ENCODE data around the gene TMEM271.
"Not testable (repeated sequence)": the region's sequence is repeated elsewhere in the genome, so short reads cannot be mapped to it uniquely, and the experiment has no call there.

Gene TMEM271

GRCh38 chr4:567457-568350 is 8.4 kb downstream of the TMEM271 start:
- Mint-ChIP-seq H3K4me1 (no peaks in the 10 kb centered on the region), H3K27ac (no peak overlapping the region), H3K9me3 (peaks cover 23% of the 10 kb centered on the region), H3K36me3 (peaks cover 5% of the 10 kb centered on the region), H3K4me3 (no peak overlapping the region), H3K27me3 (peaks cover 31% of the 10 kb centered on the region)
- ATAC-seq (ENCODE audit: low read depth) (no peak), DNase-seq (ENCODE audit: low spot score in 2 of 2) (no peak)

GRCh38 chr4:566508-567295 is 9.4 kb downstream of the TMEM271 start:
- no peaks in the 10 kb centered on the region for H3K4me1 Mint-ChIP-seq
- peaks cover under 1% of the 10 kb centered on the region for H3K36me3 Mint-ChIP-seq
- peaks cover 24% of the 10 kb centered on the region for H3K27me3 Mint-ChIP-seq
- H3K9me3 Mint-ChIP-seq: peaks cover 18% of the 10 kb centered on the region
- H3K27ac Mint-ChIP-seq: no peak overlapping the region
- ATAC-seq (ENCODE audit: low read depth) (no peak), DNase-seq (ENCODE audit: low spot score in 2 of 2) (no peak)
- no peak overlapping the region for H3K4me3 Mint-ChIP-seq

GRCh38 chr4:566035-566434 is 10.1 kb downstream of the TMEM271 start:
- no peaks in the 10 kb centered on the region for H3K4me1 Mint-ChIP-seq
- no peak for ATAC-seq (ENCODE audit: low read depth)
- no peak overlapping the region for H3K4me3 Mint-ChIP-seq
- H3K27me3 Mint-ChIP-seq: peaks cover 19% of the 10 kb centered on the region
- peaks cover 15% of the 10 kb centered on the region for H3K9me3 Mint-ChIP-seq
- DNase-seq (ENCODE audit: low spot score in 2 of 2): no peak
- H3K27ac Mint-ChIP-seq: no peak overlapping the region
- no peaks in the 10 kb centered on the region for H3K36me3 Mint-ChIP-seq

DNA sequence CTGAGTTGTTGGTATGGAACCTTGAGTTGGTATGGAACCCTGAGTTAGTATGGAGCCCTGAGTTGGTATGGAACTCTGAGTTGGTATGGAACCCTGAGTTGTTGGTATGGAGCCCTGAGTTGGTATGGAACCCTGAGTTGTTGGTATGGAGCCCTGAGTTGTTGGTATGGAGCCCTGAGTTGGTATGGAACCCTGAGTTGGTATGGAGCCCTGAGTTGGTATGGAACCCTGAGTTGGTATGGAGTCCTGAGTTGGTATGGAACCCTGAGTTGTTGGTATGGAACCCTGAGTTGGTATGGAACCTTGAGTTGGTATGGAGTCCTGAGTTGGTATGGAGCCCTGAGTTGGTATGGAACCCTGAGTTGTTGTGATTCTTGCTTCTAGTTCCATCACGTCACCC is 10.5 kb downstream of the TMEM271 start:
- Mint-ChIP-seq H3K9me3 (peaks cover 15% of the 10 kb centered on the region), H3K27me3 (peaks cover 15% of the 10 kb centered on the region)
- H3K4me3 Mint-ChIP-seq; H3K27ac Mint-ChIP-seq; DNase-seq (ENCODE audit: low spot score in 2 of 2); ATAC-seq (ENCODE audit: low read depth); H3K36me3 Mint-ChIP-seq; H3K4me1 Mint-ChIP-seq: not testable (repeated sequence)

- peaks cover 17% of the 10 kb centered on the region for H3K9me3 Mint-ChIP-seq
- not testable (repeated sequence) for ATAC-seq (ENCODE audit: low read depth); DNase-seq (ENCODE audit: low spot score in 2 of 2); H3K4me3 Mint-ChIP-seq; H3K27me3 Mint-ChIP-seq; H3K27ac Mint-ChIP-seq; H3K4me1 Mint-ChIP-seq; H3K36me3 Mint-ChIP-seq
Measured at GRCh38 chr4:562458-562857, 13.6 kb downstream of the TMEM271 start.

DNA sequence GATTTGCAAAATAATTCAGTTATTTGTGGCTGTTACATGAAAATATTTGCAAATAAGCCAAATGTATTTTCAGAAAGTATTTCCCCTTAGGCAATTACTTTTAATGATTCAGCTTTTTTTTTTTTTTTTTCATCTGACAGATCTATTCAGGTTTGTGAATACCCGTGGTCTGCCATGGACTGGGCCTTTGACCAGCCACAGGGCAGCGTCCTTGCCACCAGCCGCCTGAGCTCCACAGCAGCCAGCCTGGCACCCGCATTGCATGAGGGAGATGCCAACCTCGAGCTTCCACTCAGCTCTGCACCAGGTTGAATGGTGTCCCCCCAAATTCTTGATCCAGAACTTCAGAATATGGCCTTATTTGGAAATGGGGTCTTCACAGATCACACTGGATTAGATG is 14.7 kb downstream of the TMEM271 start:
- ATAC-seq (ENCODE audit: low read depth): no peak
- H3K27me3 Mint-ChIP-seq: peaks cover 3% of the 10 kb centered on the region
- H3K36me3 Mint-ChIP-seq: no peaks in the 10 kb centered on the region
- H3K27ac Mint-ChIP-seq: no peak overlapping the region
- H3K4me1 Mint-ChIP-seq: no peaks in the 10 kb centered on the region
- peaks cover 17% of the 10 kb centered on the region for H3K9me3 Mint-ChIP-seq
- H3K4me3 Mint-ChIP-seq: no peak overlapping the region
- no peak for DNase-seq (ENCODE audit: low spot score in 2 of 2)

DNA sequence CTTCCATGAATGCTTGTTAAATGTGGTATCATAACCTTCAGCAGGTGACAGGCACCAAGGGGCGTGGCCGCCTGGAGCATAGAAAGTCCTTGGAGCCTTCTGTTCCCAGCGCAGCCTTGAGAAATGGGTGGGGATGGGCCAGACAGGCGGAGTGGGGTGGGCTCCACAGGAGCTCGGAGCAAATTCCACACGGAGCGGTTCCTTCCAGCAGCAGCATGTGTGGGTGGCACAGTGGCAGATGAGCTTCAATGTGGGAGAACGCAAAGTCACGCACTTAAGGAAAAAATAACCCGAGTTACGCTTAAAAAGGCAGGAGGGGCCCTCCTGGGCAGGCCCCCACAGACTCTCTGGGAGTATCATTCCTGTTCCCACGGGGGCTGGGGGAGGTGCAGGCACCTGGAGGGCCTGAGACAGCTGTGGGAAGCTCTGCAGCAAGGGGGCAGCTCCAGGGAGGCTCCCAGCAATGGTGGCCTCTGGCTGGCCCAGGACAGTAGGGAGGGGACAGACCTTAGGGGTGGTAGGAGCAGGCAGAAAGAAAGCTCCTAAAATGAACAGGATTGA is 15.3 kb downstream of the TMEM271 start:
- H3K4me3 Mint-ChIP-seq: no peak overlapping the region
- H3K9me3 Mint-ChIP-seq: peaks cover 17% of the 10 kb centered on the region
- no peaks in the 10 kb centered on the region for H3K4me1 Mint-ChIP-seq
- H3K36me3 Mint-ChIP-seq: no peaks in the 10 kb centered on the region
- ATAC-seq (ENCODE audit: low read depth) (no peak), DNase-seq (ENCODE audit: low spot score in 2 of 2) (no peak)
- no peak overlapping the region for H3K27ac Mint-ChIP-seq
- H3K27me3 Mint-ChIP-seq: peaks cover 3% of the 10 kb centered on the region

GRCh38 chr4:560061-560460 is 16.0 kb downstream of the TMEM271 start:
- Mint-ChIP-seq H3K4me1 (no peaks in the 10 kb centered on the region), H3K4me3 (no peak overlapping the region), H3K9me3 (peaks cover 15% of the 10 kb centered on the region), H3K27me3 (peaks cover 3% of the 10 kb centered on the region), H3K27ac (no peak overlapping the region), H3K36me3 (no peaks in the 10 kb centered on the region)
- no peak for DNase-seq (ENCODE audit: low spot score in 2 of 2)
- ATAC-seq (ENCODE audit: low read depth): no peak

DNA sequence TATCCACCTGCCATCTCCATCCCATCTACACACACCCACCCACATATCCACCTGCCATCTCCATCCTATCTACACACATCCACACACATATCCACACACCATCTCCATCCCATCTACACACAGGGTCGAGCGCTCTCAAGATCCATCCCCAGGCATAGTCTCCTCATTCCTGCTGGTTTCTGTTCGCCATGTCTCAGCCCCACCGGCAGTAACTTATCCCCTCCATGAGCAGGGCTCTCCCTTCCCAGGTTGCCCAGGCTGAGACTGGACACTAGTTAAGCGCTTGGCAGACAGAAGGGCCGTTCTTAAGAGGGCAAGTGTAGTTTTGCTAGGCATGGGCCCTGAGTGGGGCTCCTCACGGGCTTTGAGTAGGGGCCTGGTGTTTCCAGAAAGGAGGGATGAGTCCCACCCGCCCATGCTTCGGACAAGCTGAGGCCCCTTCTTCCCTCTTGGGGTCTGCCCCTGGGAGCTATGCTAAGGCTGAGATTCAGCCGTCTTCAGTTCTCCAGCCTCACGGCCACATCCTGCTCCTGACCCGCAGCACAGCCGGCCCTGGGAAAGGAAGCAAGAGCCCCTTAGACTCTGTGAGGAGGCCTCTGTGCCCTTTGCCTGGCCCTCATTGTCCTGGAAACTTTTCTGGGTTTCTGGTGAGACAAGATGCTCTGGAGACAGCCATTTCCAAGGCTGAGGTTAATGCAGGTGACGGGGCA is 20.4 kb downstream of the TMEM271 start:
- H3K4me3 Mint-ChIP-seq: no peak overlapping the region
- no peak overlapping the region for H3K27ac Mint-ChIP-seq
- DNase-seq (ENCODE audit: low spot score in 2 of 2): no peak

DNA sequence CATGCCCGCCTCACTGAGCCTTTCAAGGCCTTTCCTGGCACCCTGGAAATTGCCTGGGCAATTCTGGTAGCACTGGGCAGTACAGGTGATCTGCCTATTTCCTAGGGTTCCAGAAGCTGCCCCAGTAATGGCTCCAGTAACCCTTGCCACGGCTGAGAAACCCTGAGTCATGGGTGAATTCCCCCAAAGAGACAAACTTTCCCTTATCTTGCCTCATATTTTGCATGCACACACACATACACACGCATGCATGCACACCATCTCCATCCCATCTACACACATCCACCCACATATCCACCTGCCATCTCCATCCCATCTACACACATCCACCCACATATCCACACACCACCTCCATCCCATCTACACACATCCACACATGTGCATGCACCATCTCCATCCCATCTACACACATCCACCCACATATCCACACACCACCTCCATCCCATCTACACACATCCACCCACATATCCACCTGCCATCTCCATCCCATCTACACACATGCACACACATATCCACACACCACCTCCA is 21.2 kb downstream of the TMEM271 start:
- not testable (repeated sequence) for H3K36me3 Mint-ChIP-seq; H3K9me3 Mint-ChIP-seq; DNase-seq (ENCODE audit: low spot score in 2 of 2); H3K27me3 Mint-ChIP-seq; H3K4me1 Mint-ChIP-seq; H3K4me3 Mint-ChIP-seq; ATAC-seq (ENCODE audit: low read depth); H3K27ac Mint-ChIP-seq

More for the DNA sequence above, 20.4 kb downstream of the TMEM271 start:
- H3K9me3 Mint-ChIP-seq: peaks cover 5% of the 10 kb centered on the region
- no peaks in the 10 kb centered on the region for H3K4me1 Mint-ChIP-seq
- no peak for ATAC-seq (ENCODE audit: low read depth)
- H3K36me3 Mint-ChIP-seq: peaks cover 3% of the 10 kb centered on the region
- peaks cover 6% of the 10 kb centered on the region for H3K27me3 Mint-ChIP-seq

- DNase-seq (ENCODE audit: low spot score in 2 of 2): no peak
- Mint-ChIP-seq H3K27ac (no peak overlapping the region), H3K4me1 (no peaks in the 10 kb centered on the region), H3K9me3 (peaks cover 6% of the 10 kb centered on the region), H3K4me3 (no peak overlapping the region), H3K27me3 (peaks cover 6% of the 10 kb centered on the region), H3K36me3 (peaks cover 3% of the 10 kb centered on the region)
- ATAC-seq (ENCODE audit: low read depth): no peak
Measured at GRCh38 chr4:552019-552418, 24.1 kb downstream of the TMEM271 start.

DNA sequence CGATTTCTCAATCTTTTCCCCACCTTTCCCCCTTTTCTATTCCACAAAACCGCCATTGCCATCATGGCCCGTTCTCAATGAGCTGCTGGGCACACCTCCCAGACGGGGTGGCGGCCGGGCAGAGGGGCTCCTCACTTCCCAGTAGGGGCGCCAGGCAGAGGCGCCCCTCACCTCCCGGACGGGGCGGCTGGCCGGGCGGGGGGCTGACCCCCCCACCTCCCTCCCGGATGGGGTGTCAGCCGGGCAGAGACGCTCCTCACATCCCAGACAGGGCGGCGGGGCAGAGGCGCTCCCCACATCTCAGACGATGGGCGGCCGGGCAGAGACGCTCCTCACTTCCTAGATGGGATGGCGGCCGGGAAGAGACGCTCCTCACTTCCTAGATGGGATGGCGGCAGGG is 25.8 kb downstream of the TMEM271 start:
- H3K27ac Mint-ChIP-seq; H3K27me3 Mint-ChIP-seq; DNase-seq (ENCODE audit: low spot score in 2 of 2); ATAC-seq (ENCODE audit: low read depth); H3K4me1 Mint-ChIP-seq; H3K4me3 Mint-ChIP-seq; H3K36me3 Mint-ChIP-seq: not testable (repeated sequence)
- peaks cover 12% of the 10 kb centered on the region for H3K9me3 Mint-ChIP-seq

- peaks cover 14% of the 10 kb centered on the region for H3K9me3 Mint-ChIP-seq
- H3K4me3 Mint-ChIP-seq: no peak overlapping the region
- H3K27ac Mint-ChIP-seq: no peak overlapping the region
- no peak for DNase-seq (ENCODE audit: low spot score in 2 of 2)
- no peaks in the 10 kb centered on the region for H3K4me1 Mint-ChIP-seq
- H3K36me3 Mint-ChIP-seq: peaks cover 4% of the 10 kb centered on the region
- peaks cover 6% of the 10 kb centered on the region for H3K27me3 Mint-ChIP-seq
- ATAC-seq (ENCODE audit: low read depth): no peak
Measured at GRCh38 chr4:548976-549375, 27.1 kb downstream of the TMEM271 start.
